MCF 10A (cell line): Measurements from ENCODE around the gene COL13A1. TPM values are rescaled to one million over a fixed set of nuclear protein-coding genes. Genes with fewer than 3 reads are reported as not detected.
A peak's percentile ranks its signal among the peaks of the same experiment; 100 is the strongest.

Source experiments
- BruUV-seq: library from RNA; stranded (reverse); fragments of 400-500 nt; replicated peaks from 2 replicates; lab custom pipeline; 2021; lab: Mats Ljungman, UMichigan
- CTCF ChIA-PET: fragments of 300-600 bp; sonication (Branson Sonifier 250); formaldehyde crosslinking; extraction: SDS; loops from one replicate; lab custom pipeline; 2021; ENCODE audit warnings: antibody characterized with exemption, inconsistent platforms; lab: Yijun Ruan, JAX
- POLR2A ChIA-PET: fragments of 300-600, 350-650 bp; sonication (Branson Sonifier 250); formaldehyde crosslinking; extraction: SDS; loops from one replicate; lab custom pipeline; 2020; ENCODE audit warnings: antibody characterized with exemption, inconsistent platforms; lab: Yijun Ruan, JAX
- DNase-seq: peaks from one replicate; pipeline ENCODE4 v3.0.0-alpha.2; 2018; ENCODE audit not compliant: unreplicated experiment
- H3K27ac Mint-ChIP-seq: one replicate; pipeline ENCODE4 v1.8.0; 2022; ENCODE audit warnings: mild to moderate bottlenecking, low read depth, mixed read lengths; ENCODE audit not compliant: unreplicated experiment
- H3K27me3 Mint-ChIP-seq: one replicate; pipeline ENCODE4 v1.8.0; 2022; ENCODE audit warnings: mixed read lengths; ENCODE audit not compliant: insufficient read depth, unreplicated experiment
- H3K36me3 Mint-ChIP-seq: one replicate; pipeline ENCODE4 v1.8.0; 2022; ENCODE audit warnings: mild to moderate bottlenecking, moderate library complexity, mixed read lengths; ENCODE audit not compliant: insufficient read depth, unreplicated experiment
- H3K4me1 Mint-ChIP-seq: one replicate; pipeline ENCODE4 v1.8.0; 2022; ENCODE audit warnings: mixed read lengths; ENCODE audit not compliant: insufficient read depth, unreplicated experiment
- H3K4me3 Mint-ChIP-seq: one replicate; pipeline ENCODE4 v1.8.0; 2022; ENCODE audit warnings: mild to moderate bottlenecking, moderate library complexity, mixed read lengths; ENCODE audit not compliant: unreplicated experiment
- H3K9me3 Mint-ChIP-seq: one replicate; pipeline ENCODE4 v1.8.0; 2022; ENCODE audit warnings: mixed read lengths; ENCODE audit not compliant: unreplicated experiment
- intact Hi-C: fragments of 100-400 bp; cut with micrococcal nuclease; formaldehyde crosslinking; loops from 2 replicates; pipeline ENCODE4 v1.14.1; 2022
- total RNA-seq: library from RNA; stranded (reverse); gene quantifications from 2 replicates; pipeline ENCODE4 v1.2.3, GENCODE V29; 2022
- TF ChIP-seq, protein P1 (sequence below): fragments of 200-600 bp; IDR thresholded peaks from one replicate; pipeline ENCODE4 v1.8.0; 2022; ENCODE audit warnings: antibody characterized with exemption, mild to moderate bottlenecking; ENCODE audit not compliant: unreplicated experiment

The COL13A1 gene
- total RNA-seq, 1 experiment from 2014 or later, result 0.47 TPM

DNA sequence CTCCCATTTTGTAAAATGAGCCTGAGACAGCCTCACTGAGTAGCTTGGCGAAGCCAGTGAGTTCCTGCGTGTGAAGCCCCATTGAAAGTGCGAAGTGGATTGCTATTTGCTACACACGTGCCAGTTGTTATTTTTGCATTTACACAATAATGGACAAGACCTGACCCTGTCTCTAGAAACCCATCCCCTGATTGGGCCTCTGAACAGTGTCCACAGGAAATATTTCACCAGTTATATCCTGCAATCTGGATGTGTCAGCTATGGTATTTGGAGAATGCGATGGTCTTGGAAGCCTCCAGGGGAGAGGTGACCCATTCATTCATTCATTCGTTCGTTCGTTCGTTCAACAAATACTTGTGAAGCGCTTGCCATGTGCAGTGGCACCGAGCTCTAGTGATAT lies 37.1 kb downstream of the COL13A1 start:
- ChIA-PET CTCF (interaction anchor here (0.6 kb wide), 2 partner anchors 175 to 323 kb away, joined by 3 read pairs; no protein-coding TSS in a partner anchor), POLR2A (interaction anchor here (0.5 to 0.6 kb wide), 2 partner anchors 219 to 308 kb away, joined by 3 read pairs; partner anchors contain the start of gene TYSND1)
- Mint-ChIP-seq H3K27me3 (peaks cover 7% of the 10 kb centered on the region), H3K4me3 (no peak overlapping the region), H3K27ac (no peak overlapping the region), H3K9me3 (no peaks in the 10 kb centered on the region), H3K4me1 (peaks cover 12% of the 10 kb centered on the region), H3K36me3 (no peaks in the 10 kb centered on the region)
- no TSS peak for BruUV-seq
- intact Hi-C loops, result no loop called here
- peak; percentile 17 for DNase-seq
- TF ChIP-seq, protein P1, sequence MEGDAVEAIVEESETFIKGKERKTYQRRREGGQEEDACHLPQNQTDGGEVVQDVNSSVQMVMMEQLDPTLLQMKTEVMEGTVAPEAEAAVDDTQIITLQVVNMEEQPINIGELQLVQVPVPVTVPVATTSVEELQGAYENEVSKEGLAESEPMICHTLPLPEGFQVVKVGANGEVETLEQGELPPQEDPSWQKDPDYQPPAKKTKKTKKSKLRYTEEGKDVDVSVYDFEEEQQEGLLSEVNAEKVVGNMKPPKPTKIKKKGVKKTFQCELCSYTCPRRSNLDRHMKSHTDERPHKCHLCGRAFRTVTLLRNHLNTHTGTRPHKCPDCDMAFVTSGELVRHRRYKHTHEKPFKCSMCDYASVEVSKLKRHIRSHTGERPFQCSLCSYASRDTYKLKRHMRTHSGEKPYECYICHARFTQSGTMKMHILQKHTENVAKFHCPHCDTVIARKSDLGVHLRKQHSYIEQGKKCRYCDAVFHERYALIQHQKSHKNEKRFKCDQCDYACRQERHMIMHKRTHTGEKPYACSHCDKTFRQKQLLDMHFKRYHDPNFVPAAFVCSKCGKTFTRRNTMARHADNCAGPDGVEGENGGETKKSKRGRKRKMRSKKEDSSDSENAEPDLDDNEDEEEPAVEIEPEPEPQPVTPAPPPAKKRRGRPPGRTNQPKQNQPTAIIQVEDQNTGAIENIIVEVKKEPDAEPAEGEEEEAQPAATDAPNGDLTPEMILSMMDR, result no peak

DNA sequence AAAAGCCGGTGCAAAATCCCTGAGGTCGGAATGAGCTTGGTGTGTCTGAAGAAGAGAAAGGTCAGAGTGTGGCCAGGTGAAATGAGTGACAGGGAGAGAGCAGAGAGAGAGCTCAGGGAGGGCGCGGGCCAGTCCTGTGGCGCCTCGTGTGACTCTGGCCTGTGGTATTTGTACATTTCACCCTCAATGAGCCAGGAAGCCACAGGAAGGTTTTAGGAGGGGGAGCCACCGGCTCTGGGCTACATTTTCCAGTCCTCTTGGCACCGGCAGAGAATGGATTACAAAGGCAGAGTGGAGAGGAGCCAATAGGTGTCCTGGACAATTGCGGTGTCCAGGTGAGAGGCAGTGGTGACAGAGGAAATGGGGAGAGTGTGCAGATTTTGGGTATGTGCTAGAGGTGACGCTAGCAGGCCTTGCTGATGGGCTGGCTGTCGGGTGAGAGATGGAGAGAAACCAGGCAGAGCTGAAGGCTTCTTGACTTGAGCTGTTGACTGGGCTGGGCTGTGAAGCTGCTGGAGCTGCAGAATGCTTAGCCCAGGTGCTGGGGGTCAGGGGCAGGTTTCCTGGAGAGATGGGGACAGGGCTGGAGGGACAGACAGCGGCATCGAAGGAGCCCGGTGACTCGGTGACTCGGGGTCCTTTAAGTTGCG lies 38.1 kb downstream of the COL13A1 start:
- peaks cover 12% of the 10 kb centered on the region for H3K4me1 Mint-ChIP-seq
- H3K27ac Mint-ChIP-seq, result no peak overlapping the region
- H3K4me3 Mint-ChIP-seq, result no peak overlapping the region
- no peaks in the 10 kb centered on the region for H3K27me3 Mint-ChIP-seq
- no peaks in the 10 kb centered on the region for H3K36me3 Mint-ChIP-seq
- no TSS peak for BruUV-seq
- POLR2A ChIA-PET, result interaction anchor here (0.7 kb wide), 1 partner anchor 1926 kb away, joined by 3 read pairs; no protein-coding TSS in a partner anchor
- TF ChIP-seq, protein P1, result no peak
- no peaks in the 10 kb centered on the region for H3K9me3 Mint-ChIP-seq
- intact Hi-C loops, result no loop called here
- CTCF ChIA-PET, result interaction anchor here (0.6 kb wide), 1 partner anchor 99 kb away, joined by 3 read pairs; no protein-coding TSS in a partner anchor
- DNase-seq, result peak; percentile 41

DNA sequence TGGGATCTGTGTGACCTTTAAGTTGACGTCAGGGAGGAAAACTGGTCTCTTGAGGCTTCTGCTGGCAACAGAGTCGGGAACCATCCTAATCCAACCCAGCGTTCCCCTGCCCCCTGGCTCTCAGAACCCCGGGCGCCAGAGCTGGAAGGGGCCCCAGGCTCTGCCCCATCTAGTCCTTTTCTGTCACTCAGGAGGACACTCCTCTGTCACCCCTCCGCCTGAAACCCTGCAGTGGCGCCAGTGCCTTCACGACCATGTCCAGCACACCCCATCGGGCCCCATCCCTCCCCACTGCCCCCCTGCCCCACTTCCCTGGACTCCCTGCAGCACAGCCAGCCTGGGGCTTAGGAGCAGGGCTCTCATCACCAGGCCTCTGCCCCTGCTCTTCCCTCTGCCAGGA lies 39.1 kb downstream of the COL13A1 start:
- DNase-seq, result no peak
- H3K27ac Mint-ChIP-seq, result no peak overlapping the region
- no peak overlapping the region for H3K4me3 Mint-ChIP-seq
- no peaks in the 10 kb centered on the region for H3K27me3 Mint-ChIP-seq
- intact Hi-C loops, result no loop called here
- no TSS peak for BruUV-seq
- H3K9me3 Mint-ChIP-seq, result no peaks in the 10 kb centered on the region
- POLR2A ChIA-PET, result interaction anchor here (1.5 kb wide), 1 partner anchor 17 kb away, joined by 3 read pairs; no protein-coding TSS in a partner anchor
- H3K4me1 Mint-ChIP-seq, result peaks cover 12% of the 10 kb centered on the region
- H3K36me3 Mint-ChIP-seq, result no peaks in the 10 kb centered on the region
- TF ChIP-seq, protein P1, result no peak
- CTCF ChIA-PET, result no interaction called here

- H3K27me3 Mint-ChIP-seq, result no peaks in the 10 kb centered on the region
- no peaks in the 10 kb centered on the region for H3K36me3 Mint-ChIP-seq
- DNase-seq, result no peak
- no peak overlapping the region for H3K4me3 Mint-ChIP-seq
- H3K4me1 Mint-ChIP-seq, result peaks cover 12% of the 10 kb centered on the region
- ChIA-PET POLR2A (interaction anchor here (1.5 kb wide), 1 partner anchor 16 kb away, joined by 3 read pairs; no protein-coding TSS in a partner anchor), CTCF (no interaction called here)
- intact Hi-C loops, result no loop called here
- TF ChIP-seq, protein P1, result no peak
- BruUV-seq, result no TSS peak
- no peak overlapping the region for H3K27ac Mint-ChIP-seq
- H3K9me3 Mint-ChIP-seq, result no peaks in the 10 kb centered on the region
Measured at GRCh38 chr10:69842020-69842419, 40.3 kb downstream of the COL13A1 start.
